SJCRH30 (cell line): ENCODE data around the gene VPS26B. TPM values are rescaled to one million over a fixed set of nuclear protein-coding genes. Genes with fewer than 3 reads are reported as not detected.

Experiments
- DNase-seq, 2 experiments: peaks; one replicate each; pipeline ENCODE4 v3.0.0-alpha.2; 2015 to 2020
- H3K27ac ChIP-seq: fragments of 250-450 bp; sonication (Bioruptor Pico); 2 replicates; pipeline ENCODE4 v1.5.1; 2020; ENCODE audit warnings: mild to moderate bottlenecking, moderate library complexity
- H3K27me3 ChIP-seq: fragments of 250-450 bp; sonication (Bioruptor Pico); 2 replicates; pipeline ENCODE4 v1.5.1; 2020; ENCODE audit warnings: mild to moderate bottlenecking, moderate library complexity
- H3K36me3 ChIP-seq: fragments of 250-450 bp; sonication (Bioruptor Pico); 2 replicates; pipeline ENCODE4 v1.5.1; 2020; ENCODE audit warnings: mild to moderate bottlenecking, moderate library complexity
- H3K4me1 ChIP-seq: fragments of 250-450 bp; sonication (Bioruptor Pico); 2 replicates; pipeline ENCODE4 v1.5.1; 2020; ENCODE audit warnings: mild to moderate bottlenecking, moderate library complexity
- H3K4me3 ChIP-seq: fragments of 250-450 bp; sonication (Bioruptor Pico); 2 replicates; pipeline ENCODE4 v1.5.1; 2020; ENCODE audit warnings: mild to moderate bottlenecking, moderate library complexity
- H3K9me3 ChIP-seq: fragments of 250-450 bp; sonication (Bioruptor Pico); replicated peaks from 2 replicates; pipeline ENCODE4 v1.5.1; 2020; ENCODE audit warnings: mild to moderate bottlenecking, moderate library complexity
- total RNA-seq: library from RNA; depleted of rRNA; stranded (reverse); fragments of >200 nt; shearing (Covaris generic); gene quantifications from 2 replicates; pipeline ENCODE4 v1.2.3, GENCODE V29; 2014; rRNA removed

Gene VPS26B
- total RNA-seq, 1 experiment from 2014 or later = 39.1 TPM

- Histone ChIP-seq H3K27me3 (no peaks in the 10 kb centered on the region), H3K4me1 (no peaks in the 10 kb centered on the region), H3K27ac (no peak overlapping the region), H3K36me3 (no peaks in the 10 kb centered on the region), H3K9me3 (no peaks in the 10 kb centered on the region), H3K4me3 (no peak overlapping the region)
- no peak for DNase-seq
Measured at GRCh38 chr11:134293119-134294113, 68.9 kb downstream of the VPS26B start.

DNA sequence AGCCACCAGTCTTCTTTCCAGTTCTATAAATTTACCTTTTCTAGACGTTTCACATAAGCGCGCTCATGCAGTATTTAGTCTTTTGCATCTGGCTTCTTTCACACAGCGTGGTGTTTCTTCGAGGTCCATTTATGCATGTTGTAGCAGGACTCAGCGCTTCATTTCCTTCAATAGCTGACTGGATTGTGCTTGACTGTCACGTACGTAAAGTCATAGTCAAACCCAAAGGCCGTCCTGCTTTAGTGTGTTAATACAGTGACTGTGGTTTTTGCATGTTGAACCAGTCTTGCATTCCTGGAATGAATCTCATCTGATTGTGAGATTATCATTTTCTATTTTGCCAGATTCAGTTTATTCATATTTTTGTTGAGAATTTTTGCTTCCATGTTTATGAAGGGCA, 70.2 kb downstream of the VPS26B start:
- no peaks in the 10 kb centered on the region for H3K27me3 ChIP-seq

More for the DNA sequence above, 70.2 kb downstream of the VPS26B start:
- Histone ChIP-seq H3K36me3 (no peaks in the 10 kb centered on the region), H3K27ac (no peak overlapping the region), H3K9me3 (no peaks in the 10 kb centered on the region), H3K4me3 (no peak overlapping the region), H3K4me1 (no peaks in the 10 kb centered on the region)
- DNase-seq = no peak

Other genes with a start within 250 kb of the VPS26B start
- 152 and 155 TPM in 2 replicates for gene JAM3, start 155.6 kb upstream of the VPS26B start, total RNA-seq
- gene NCAPD3, start 704 bp upstream of the VPS26B start, total RNA-seq = 71.2 and 75.7 TPM in 2 replicates
- gene THYN1, start 28.7 kb downstream of the VPS26B start, total RNA-seq = 80.1 and 88.0 TPM in 2 replicates
- 31.3 and 32.3 TPM in 2 replicates for gene ACAD8, start 28.9 kb downstream of the VPS26B start, total RNA-seq
- not detected in 2 replicates for gene GLB1L3, start 51.7 kb downstream of the VPS26B start, total RNA-seq
- gene GLB1L2, start 107.3 kb downstream of the VPS26B start, total RNA-seq = not detected in 2 replicates
- gene B3GAT1, start 187.6 kb downstream of the VPS26B start, total RNA-seq = not detected in 2 replicates